GM19239 (cell line): Measurements from ENCODE around the gene GAMT.
"Not testable (repeated sequence)": the region's sequence is repeated elsewhere in the genome, so short reads cannot be mapped to it uniquely, and the experiment has no call there.

Experiments
- DNase-seq: peaks from one replicate; pipeline ENCODE4 v3.0.0; 2011; ENCODE audit warnings: low spot score; ENCODE audit not compliant: insufficient read length
- FAIRE-seq: peaks from 2 replicates; lab custom pipeline; 2011; peaks lifted over from hg19 to GRCh38; lab: Jason Lieb, UNC

GAMT gene

GRCh38 chr19:1401138-1401888 is at the start of gene GAMT:
GAMT (minus strand) TSS chr19:1401542; CDS start chr19:1401476, 66 bp downstream.
- FAIRE-seq (no peak), DNase-seq (peak; percentile 76)

- DNase-seq (no peak), FAIRE-seq (no peak)
Observed at GRCh38 chr19:1449467-1450442, 48.4 kb upstream of the GAMT start, which contains the start of gene APC2. APC2 (plus strand) TSS chr19:1450121; CDS start chr19:1453002, 2,881 bp downstream.

- FAIRE-seq, result no peak
- DNase-seq, result no peak
Observed at GRCh38 chr19:1447944-1448343, 46.6 kb upstream of the GAMT start.

- DNase-seq (no peak), FAIRE-seq (no peak)
Observed at GRCh38 chr19:1447504-1447903, 46.2 kb upstream of the GAMT start.

GRCh38 chr19:1446713-1447481 is 45.6 kb upstream of the GAMT start:
- FAIRE-seq, result no peak

GRCh38 chr19:1445932-1446712 is 44.8 kb upstream of the GAMT start:
- FAIRE-seq, result no peak
- no peak for DNase-seq

More at GRCh38 chr19:1446713-1447481, 45.6 kb upstream of the GAMT start:
- no peak for DNase-seq

- FAIRE-seq, result peak; percentile 45
- peak; percentile 99 for DNase-seq
Observed at GRCh38 chr19:1445185-1445931, 44.0 kb upstream of the GAMT start.

GRCh38 chr19:1441677-1442438 is 40.5 kb upstream of the GAMT start:
- FAIRE-seq, result no peak
- no peak for DNase-seq

- no peak for DNase-seq
- no peak for FAIRE-seq
Observed at GRCh38 chr19:1441022-1441426, 39.7 kb upstream of the GAMT start.

GRCh38 chr19:1440418-1440801 is 39.1 kb upstream of the GAMT start:
- DNase-seq, result no peak
- FAIRE-seq, result no peak

- not testable (repeated sequence) for FAIRE-seq, DNase-seq
Observed at GRCh38 chr19:1439525-1440417, 38.4 kb upstream of the GAMT start.

GRCh38 chr19:1438933-1439354 is 37.6 kb upstream of the GAMT start:
- DNase-seq (no peak), FAIRE-seq (no peak)

GRCh38 chr19:1438035-1438932 is 36.9 kb upstream of the GAMT start, which contains the start of gene RPS15:
RPS15 (plus strand) TSS chr19:1438396; CDS start chr19:1438426, 30 bp downstream.
- FAIRE-seq (peak; percentile 97), DNase-seq (peak; percentile 99)

GRCh38 chr19:1437609-1438008 is 36.3 kb upstream of the GAMT start:
- DNase-seq (no peak), FAIRE-seq (no peak)

GRCh38 chr19:1435378-1435989 is 34.1 kb upstream of the GAMT start:
- DNase-seq (no peak), FAIRE-seq (no peak)
